ENCODE data around the gene TMIGD3. TPM values are rescaled to one million over a fixed set of nuclear protein-coding genes. Genes with fewer than 3 reads are reported as not detected.

TMIGD3 gene
- total RNA-seq, 1 experiment from 2014 or later = not detected

DNA sequence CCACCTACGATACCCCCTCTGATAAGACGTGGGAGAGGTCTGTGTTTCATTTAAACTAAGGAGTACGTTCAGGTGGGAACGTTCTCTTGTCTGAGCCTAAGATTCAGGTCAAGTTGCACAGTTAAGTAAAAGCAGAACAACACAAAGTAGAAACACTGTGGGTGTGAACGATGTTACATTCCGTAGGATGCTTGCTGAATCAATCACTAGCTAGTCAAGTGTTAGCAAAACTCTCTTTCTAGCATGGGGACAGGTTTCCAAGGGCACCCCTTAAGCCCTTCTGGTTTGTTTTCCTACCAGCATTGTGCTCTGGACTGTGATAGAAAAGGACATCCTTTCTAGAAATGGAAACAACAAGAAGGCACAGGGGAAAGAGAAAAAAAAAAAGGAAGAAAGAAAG, 16.3 kb downstream of the TMIGD3 start:
- Histone ChIP-seq H3K9ac (ENCODE audit: low read length) (no peak overlapping the region), H3K79me2 (ENCODE audit: low read length) (no peaks in the 10 kb centered on the region), H3K4me1 (ENCODE audit: low read length) (peaks cover 1% of the 10 kb centered on the region; the same call in 1 of the 2 replicates), H3K9me2 (replicated peaks; ENCODE audit: insufficient read depth, low read length) (no peaks in the 10 kb centered on the region), H4K20me1 (ENCODE audit: insufficient read depth, low read depth, low read length) (no peaks in the 10 kb centered on the region), H3K4me2 (ENCODE audit: low read depth, low read length, poor library complexity, severe bottlenecking) (no peak overlapping the region), H3K9me3 (ENCODE audit: low read length) (no peaks in the 10 kb centered on the region), H3K4me3 (ENCODE audit: low read length) (no peak overlapping the region), H3K27ac (ENCODE audit: low read length) (no peak overlapping the region), H3K36me3 (ENCODE audit: insufficient read depth, low read length) (no peaks in the 10 kb centered on the region), H2AFZ (ENCODE audit: low read length) (peak overlapping the region; percentile 11; the same call in 1 of the 2 replicates), H3K27me3 (ENCODE audit: low read length) (no peaks in the 10 kb centered on the region)
- DNase-seq = no peak

DNA sequence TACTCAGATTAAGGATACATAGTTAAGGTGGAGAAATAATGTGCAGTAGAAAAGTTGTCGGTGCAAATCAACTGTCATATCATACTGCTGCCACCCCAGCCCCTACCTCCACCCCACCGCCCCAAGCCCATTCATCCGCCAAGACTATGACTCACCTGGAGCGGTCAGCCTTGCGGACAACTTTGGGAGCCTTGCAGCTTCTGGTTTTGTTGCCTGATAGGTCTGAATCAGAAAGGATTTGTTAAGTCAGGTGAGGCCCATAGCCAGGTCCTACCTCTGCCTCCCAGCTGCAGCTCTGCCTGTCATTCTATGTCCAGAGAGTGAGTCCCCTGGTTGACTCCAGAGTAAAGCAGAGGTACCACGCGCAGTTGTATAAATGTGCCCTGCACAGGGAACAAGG, 17.0 kb downstream of the TMIGD3 start:
- Histone ChIP-seq H3K9me3 (ENCODE audit: low read length) (no peaks in the 10 kb centered on the region), H3K79me2 (ENCODE audit: low read length) (no peaks in the 10 kb centered on the region), H3K27ac (ENCODE audit: low read length) (no peak overlapping the region), H3K36me3 (ENCODE audit: insufficient read depth, low read length) (no peaks in the 10 kb centered on the region), H3K9ac (ENCODE audit: low read length) (no peak overlapping the region), H2AFZ (ENCODE audit: low read length) (no peak overlapping the region), H3K4me3 (ENCODE audit: low read length) (no peak overlapping the region), H3K4me2 (ENCODE audit: low read depth, low read length, poor library complexity, severe bottlenecking) (no peak overlapping the region), H3K27me3 (ENCODE audit: low read length) (no peaks in the 10 kb centered on the region), H3K9me2 (replicated peaks; ENCODE audit: insufficient read depth, low read length) (no peaks in the 10 kb centered on the region), H3K4me1 (ENCODE audit: low read length) (peaks cover 6% of the 10 kb centered on the region), H4K20me1 (ENCODE audit: insufficient read depth, low read depth, low read length) (no peaks in the 10 kb centered on the region)
- no peak for DNase-seq

- Histone ChIP-seq H3K9ac (ENCODE audit: low read length) (no peak overlapping the region), H3K9me3 (ENCODE audit: low read length) (no peaks in the 10 kb centered on the region), H3K4me3 (ENCODE audit: low read length) (no peak overlapping the region), H3K4me1 (ENCODE audit: low read length) (peaks cover 17% of the 10 kb centered on the region), H3K9me2 (replicated peaks; ENCODE audit: insufficient read depth, low read length) (no peaks in the 10 kb centered on the region), H4K20me1 (ENCODE audit: insufficient read depth, low read depth, low read length) (no peaks in the 10 kb centered on the region), H3K36me3 (ENCODE audit: insufficient read depth, low read length) (no peaks in the 10 kb centered on the region), H3K27me3 (ENCODE audit: low read length) (no peaks in the 10 kb centered on the region), H3K79me2 (ENCODE audit: low read length) (no peaks in the 10 kb centered on the region), H3K27ac (ENCODE audit: low read length) (no peak overlapping the region), H2AFZ (ENCODE audit: low read length) (no peak overlapping the region), H3K4me2 (ENCODE audit: low read depth, low read length, poor library complexity, severe bottlenecking) (no peak overlapping the region)
- DNase-seq = no peak
These were observed 18.9 kb downstream of the TMIGD3 start for GRCh38 chr1:111484391-111485026.

DNA sequence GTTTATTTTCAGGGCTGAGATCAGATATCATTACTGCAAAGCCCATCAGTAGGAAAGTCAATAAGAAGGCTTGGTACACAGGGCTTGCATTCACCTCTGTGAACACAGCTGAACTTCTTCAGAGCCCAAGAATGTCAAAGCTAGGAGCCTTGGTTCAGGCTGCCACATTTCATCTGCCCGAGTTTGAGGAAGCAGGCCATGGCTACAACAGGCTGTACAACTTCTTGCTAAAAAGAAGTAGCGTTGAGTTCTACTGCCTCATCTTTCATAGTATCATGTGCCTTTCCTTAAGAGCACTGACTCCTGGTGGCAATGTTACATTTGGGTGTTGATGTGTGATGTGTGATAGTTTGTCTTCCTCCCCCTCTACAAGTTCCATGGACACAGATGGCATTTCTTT, 19.6 kb downstream of the TMIGD3 start:
- Histone ChIP-seq H3K4me1 (ENCODE audit: low read length) (peaks cover 17% of the 10 kb centered on the region), H3K9me2 (replicated peaks; ENCODE audit: insufficient read depth, low read length) (no peaks in the 10 kb centered on the region), H2AFZ (ENCODE audit: low read length) (no peak overlapping the region; the same call in 1 of the 2 replicates), H3K79me2 (ENCODE audit: low read length) (no peaks in the 10 kb centered on the region), H3K36me3 (ENCODE audit: insufficient read depth, low read length) (no peaks in the 10 kb centered on the region), H4K20me1 (ENCODE audit: insufficient read depth, low read depth, low read length) (no peaks in the 10 kb centered on the region), H3K27me3 (ENCODE audit: low read length) (no peaks in the 10 kb centered on the region), H3K9ac (ENCODE audit: low read length) (no peak overlapping the region), H3K4me3 (ENCODE audit: low read length) (no peak overlapping the region), H3K4me2 (ENCODE audit: low read depth, low read length, poor library complexity, severe bottlenecking) (no peak overlapping the region), H3K9me3 (ENCODE audit: low read length) (no peaks in the 10 kb centered on the region), H3K27ac (ENCODE audit: low read length) (no peak overlapping the region)
- DNase-seq = no peak

DNA sequence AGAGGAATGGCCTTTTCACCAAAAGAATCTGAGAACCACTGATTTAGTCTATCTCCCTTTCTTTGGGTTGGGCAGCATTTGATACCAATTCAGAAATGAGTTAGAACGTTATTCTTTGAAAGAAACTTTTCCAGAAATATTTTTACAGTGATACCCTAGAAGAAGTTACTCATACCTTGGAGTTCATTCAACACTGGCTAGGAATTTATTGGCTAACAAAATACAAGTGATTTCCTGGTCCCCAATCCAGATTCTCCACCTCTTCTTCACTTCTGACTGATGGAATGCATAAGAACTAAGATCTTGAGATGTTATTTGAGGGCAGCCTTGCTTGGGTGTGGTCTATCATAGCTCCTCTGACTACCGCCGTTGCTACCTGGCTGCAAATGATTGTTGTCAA, 20.3 kb downstream of the TMIGD3 start:
- Histone ChIP-seq H3K4me1 (ENCODE audit: low read length) (peaks cover 17% of the 10 kb centered on the region), H3K9me3 (ENCODE audit: low read length) (no peaks in the 10 kb centered on the region), H3K79me2 (ENCODE audit: low read length) (no peaks in the 10 kb centered on the region), H3K9ac (ENCODE audit: low read length) (no peak overlapping the region), H3K27me3 (ENCODE audit: low read length) (no peaks in the 10 kb centered on the region), H2AFZ (ENCODE audit: low read length) (no peak overlapping the region), H3K9me2 (replicated peaks; ENCODE audit: insufficient read depth, low read length) (no peaks in the 10 kb centered on the region), H3K4me3 (ENCODE audit: low read length) (no peak overlapping the region), H3K27ac (ENCODE audit: low read length) (no peak overlapping the region), H4K20me1 (ENCODE audit: insufficient read depth, low read depth, low read length) (no peaks in the 10 kb centered on the region), H3K4me2 (ENCODE audit: low read depth, low read length, poor library complexity, severe bottlenecking) (no peak overlapping the region), H3K36me3 (ENCODE audit: insufficient read depth, low read length) (no peaks in the 10 kb centered on the region)
- DNase-seq = no peak

GRCh38 chr1:111481387-111482221, 21.8 kb downstream of the TMIGD3 start:
- Histone ChIP-seq H3K9me2 (replicated peaks; ENCODE audit: insufficient read depth, low read length) (no peaks in the 10 kb centered on the region), H3K4me1 (ENCODE audit: low read length) (peaks cover 25% of the 10 kb centered on the region), H3K79me2 (ENCODE audit: low read length) (no peaks in the 10 kb centered on the region), H3K36me3 (ENCODE audit: insufficient read depth, low read length) (no peaks in the 10 kb centered on the region), H3K27ac (ENCODE audit: low read length) (no peak overlapping the region), H3K4me3 (ENCODE audit: low read length) (no peak overlapping the region), H4K20me1 (ENCODE audit: insufficient read depth, low read depth, low read length) (no peaks in the 10 kb centered on the region), H3K27me3 (ENCODE audit: low read length) (no peaks in the 10 kb centered on the region), H2AFZ (ENCODE audit: low read length) (no peak overlapping the region), H3K9ac (ENCODE audit: low read length) (no peak overlapping the region), H3K9me3 (ENCODE audit: low read length) (no peaks in the 10 kb centered on the region), H3K4me2 (ENCODE audit: low read depth, low read length, poor library complexity, severe bottlenecking) (no peak overlapping the region)
- peak; percentile 86 for DNase-seq

- Histone ChIP-seq H2AFZ (ENCODE audit: low read length) (0 out of 2 replicates have a peak overlapping the region, but pooled peaks have one; percentile 48), H3K4me1 (ENCODE audit: low read length) (peaks cover 30% of the 10 kb centered on the region)
These were observed 22.8 kb downstream of the TMIGD3 start for GRCh38 chr1:111480674-111481073.

GRCh38 chr1:111476761-111477309, 26.6 kb downstream of the TMIGD3 start:
- H2AFZ ChIP-seq (ENCODE audit: low read length) = peak overlapping the region; percentile 36; the same call in 1 of the 2 replicates

More at GRCh38 chr1:111480674-111481073, 22.8 kb downstream of the TMIGD3 start:
- no peaks in the 10 kb centered on the region for H3K36me3 ChIP-seq (ENCODE audit: insufficient read depth, low read length)
- no peaks in the 10 kb centered on the region for H3K79me2 ChIP-seq (ENCODE audit: low read length)
- H3K9ac ChIP-seq (ENCODE audit: low read length) = no peak overlapping the region
- no peaks in the 10 kb centered on the region for H4K20me1 ChIP-seq (ENCODE audit: insufficient read depth, low read depth, low read length)
- peak; percentile 57 for DNase-seq
- no peak overlapping the region for H3K4me3 ChIP-seq (ENCODE audit: low read length)
- no peaks in the 10 kb centered on the region for H3K9me3 ChIP-seq (ENCODE audit: low read length)
- H3K4me2 ChIP-seq (ENCODE audit: low read depth, low read length, poor library complexity, severe bottlenecking) = no peak overlapping the region
- no peaks in the 10 kb centered on the region for H3K27me3 ChIP-seq (ENCODE audit: low read length)
- no peaks in the 10 kb centered on the region for H3K9me2 ChIP-seq (replicated peaks; ENCODE audit: insufficient read depth, low read length)
- no peak overlapping the region for H3K27ac ChIP-seq (ENCODE audit: low read length)

More at GRCh38 chr1:111476761-111477309, 26.6 kb downstream of the TMIGD3 start:
- Histone ChIP-seq H3K27ac (ENCODE audit: low read length) (no peak overlapping the region), H3K27me3 (ENCODE audit: low read length) (no peaks in the 10 kb centered on the region), H3K4me2 (ENCODE audit: low read depth, low read length, poor library complexity, severe bottlenecking) (no peak overlapping the region), H3K9me3 (ENCODE audit: low read length) (no peaks in the 10 kb centered on the region), H3K4me1 (ENCODE audit: low read length) (peaks cover 26% of the 10 kb centered on the region), H3K79me2 (ENCODE audit: low read length) (no peaks in the 10 kb centered on the region), H4K20me1 (ENCODE audit: insufficient read depth, low read depth, low read length) (no peaks in the 10 kb centered on the region), H3K36me3 (ENCODE audit: insufficient read depth, low read length) (no peaks in the 10 kb centered on the region), H3K4me3 (ENCODE audit: low read length) (no peak overlapping the region), H3K9ac (ENCODE audit: low read length) (peak overlapping the region; percentile 30), H3K9me2 (replicated peaks; ENCODE audit: insufficient read depth, low read length) (no peaks in the 10 kb centered on the region)
- no peak for DNase-seq
